DOHH2 (cell line): ENCODE results near the gene P4HB.

ENCODE experiments used
- EZH2phosphoT487 ChIP-seq: fragments of 200-600 bp; sonication (generic); IDR thresholded peaks from 2 replicates; pipeline ENCODE4 v1.6.1; 2017; ENCODE audit warnings: borderline replicate concordance, mild to moderate bottlenecking, antibody characterized with exemption, low read length, moderate library complexity, mixed read lengths
- TF ChIP-seq, protein P1 (sequence below): fragments of 200-600 bp; sonication (generic); IDR thresholded peaks from one replicate; pipeline ENCODE4 v1.5.1; 2014; ENCODE audit warnings: antibody characterized with exemption, mild to moderate bottlenecking, low read depth, low read length; ENCODE audit not compliant: poor library complexity, severe bottlenecking

DNA sequence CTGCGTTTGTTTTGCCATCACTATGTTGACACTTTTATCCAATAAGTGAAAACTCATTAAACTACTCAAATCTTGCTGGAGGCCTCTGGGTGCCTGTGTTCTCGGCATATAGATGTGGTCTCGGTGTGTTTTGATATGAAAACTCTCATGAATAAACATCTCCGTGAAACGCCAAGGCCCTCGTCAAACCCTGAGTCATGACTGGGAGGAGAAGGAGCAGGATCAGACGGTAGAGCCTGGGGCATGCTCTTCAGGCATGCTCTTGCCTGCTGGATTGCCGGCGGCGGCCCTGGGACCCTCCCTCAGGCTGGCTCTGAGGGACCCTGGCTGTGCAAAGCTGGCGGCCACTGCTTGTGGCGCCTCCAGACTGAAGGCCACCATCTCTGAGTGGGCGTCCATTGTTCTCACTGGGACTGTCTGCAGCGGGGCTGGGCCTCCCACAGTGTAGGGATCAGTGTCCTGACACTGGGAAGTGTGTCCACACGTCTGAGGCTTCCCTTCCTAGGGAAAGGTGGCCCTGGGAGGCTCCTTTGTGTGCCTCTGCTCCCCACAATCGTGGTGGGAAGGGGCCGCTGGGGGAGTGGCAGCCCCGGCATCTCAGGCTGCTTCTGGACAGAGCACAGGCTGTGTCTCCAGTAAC, 40.0 kb upstream of the P4HB start:
- TF ChIP-seq, protein P1, sequence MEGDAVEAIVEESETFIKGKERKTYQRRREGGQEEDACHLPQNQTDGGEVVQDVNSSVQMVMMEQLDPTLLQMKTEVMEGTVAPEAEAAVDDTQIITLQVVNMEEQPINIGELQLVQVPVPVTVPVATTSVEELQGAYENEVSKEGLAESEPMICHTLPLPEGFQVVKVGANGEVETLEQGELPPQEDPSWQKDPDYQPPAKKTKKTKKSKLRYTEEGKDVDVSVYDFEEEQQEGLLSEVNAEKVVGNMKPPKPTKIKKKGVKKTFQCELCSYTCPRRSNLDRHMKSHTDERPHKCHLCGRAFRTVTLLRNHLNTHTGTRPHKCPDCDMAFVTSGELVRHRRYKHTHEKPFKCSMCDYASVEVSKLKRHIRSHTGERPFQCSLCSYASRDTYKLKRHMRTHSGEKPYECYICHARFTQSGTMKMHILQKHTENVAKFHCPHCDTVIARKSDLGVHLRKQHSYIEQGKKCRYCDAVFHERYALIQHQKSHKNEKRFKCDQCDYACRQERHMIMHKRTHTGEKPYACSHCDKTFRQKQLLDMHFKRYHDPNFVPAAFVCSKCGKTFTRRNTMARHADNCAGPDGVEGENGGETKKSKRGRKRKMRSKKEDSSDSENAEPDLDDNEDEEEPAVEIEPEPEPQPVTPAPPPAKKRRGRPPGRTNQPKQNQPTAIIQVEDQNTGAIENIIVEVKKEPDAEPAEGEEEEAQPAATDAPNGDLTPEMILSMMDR: no peak
- no peak for TF ChIP-seq EZH2phosphoT487
